T-helper 2 cell (primary cell): ENCODE results near the gene PTGDS.
A peak's percentile ranks its signal among the peaks of the same experiment; 100 is the strongest.

Experiments
- DNase-seq, 5 experiments: peaks; one replicate each; pipeline versions ENCODE4 v3.0.0 to v3.0.0-alpha.2; 2012 to 2022

PTGDS gene

DNA sequence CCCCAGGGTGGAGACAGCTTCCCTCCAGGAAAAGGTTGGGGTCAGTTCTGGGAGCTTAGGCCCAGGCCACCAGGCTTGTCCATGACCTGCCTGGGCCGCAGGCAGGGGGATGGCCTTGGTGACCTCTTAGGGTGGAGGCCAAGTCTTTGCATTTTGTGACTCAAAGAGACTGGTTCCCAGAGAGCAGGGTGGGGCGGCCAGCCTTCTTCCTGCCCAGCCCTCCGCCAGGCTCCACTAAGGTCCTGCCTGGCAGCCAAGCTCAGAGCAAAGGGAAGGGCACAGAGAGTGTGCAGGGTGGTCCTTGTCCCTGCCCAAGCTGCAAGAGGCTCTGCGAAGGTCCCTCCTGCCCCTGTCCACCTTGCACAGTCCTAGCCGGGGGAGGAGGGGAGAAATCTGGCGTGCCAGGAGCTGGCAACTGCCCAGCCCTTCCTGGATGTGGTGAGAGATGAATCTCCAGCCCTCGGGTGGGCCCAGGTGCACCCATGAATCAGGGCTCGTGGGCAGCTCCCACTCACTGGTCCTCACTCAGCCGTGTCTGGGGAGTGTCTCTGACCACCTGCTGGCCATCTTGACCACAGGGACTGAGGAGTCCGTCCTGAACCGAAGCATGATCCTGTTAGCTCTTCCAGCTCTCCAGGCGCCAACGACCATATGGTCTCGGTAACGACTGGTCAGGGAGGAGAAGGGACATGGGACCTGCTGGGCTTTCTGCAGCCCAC, 2.3 kb upstream of the PTGDS start:
- DNase-seq = peak in 1 of 5 experiments; percentile 23

DNA sequence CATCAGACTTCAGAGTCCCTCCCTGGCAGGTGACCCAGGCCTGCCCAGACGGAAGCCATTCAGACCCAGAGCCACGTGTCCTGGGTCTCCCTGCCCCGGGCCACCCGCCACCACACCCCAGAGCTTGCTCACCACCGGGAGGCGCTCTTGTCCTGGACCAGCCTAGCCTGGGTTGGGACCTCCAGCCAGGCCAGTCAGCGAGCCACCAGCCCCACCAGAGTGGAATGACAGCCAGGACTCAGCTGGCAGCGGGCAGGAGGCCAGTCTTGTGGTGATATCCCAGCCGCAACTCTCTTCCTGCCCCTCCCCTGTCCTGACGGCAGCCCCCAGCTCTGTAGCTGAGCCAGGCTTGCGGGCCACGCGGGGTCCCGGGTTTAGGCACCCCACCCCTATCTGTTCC, 1.7 kb upstream of the PTGDS start:
- peak in 1 of 5 experiments; percentile 19 for DNase-seq

DNA sequence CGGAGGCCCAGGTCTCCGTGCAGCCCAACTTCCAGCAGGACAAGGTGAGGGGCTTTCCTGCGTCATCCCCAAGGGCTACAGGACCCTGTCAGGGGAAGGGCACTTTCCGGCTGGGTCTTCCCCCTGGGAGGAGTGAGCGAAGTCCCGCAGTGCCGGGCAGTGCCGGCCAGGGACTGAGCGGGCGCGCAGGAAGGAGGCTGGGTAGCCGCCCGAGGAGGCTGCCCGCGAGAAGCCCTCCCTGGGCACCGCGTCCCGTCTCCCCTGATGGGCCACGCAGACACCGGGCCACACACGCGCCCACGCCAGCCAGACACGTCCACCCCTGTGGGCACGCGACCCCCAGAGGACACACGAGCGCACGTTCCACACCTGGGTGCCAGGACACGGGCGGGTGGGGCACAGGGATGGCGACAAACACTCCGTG, 357 bp downstream of the PTGDS start:
- no peak for DNase-seq

DNA sequence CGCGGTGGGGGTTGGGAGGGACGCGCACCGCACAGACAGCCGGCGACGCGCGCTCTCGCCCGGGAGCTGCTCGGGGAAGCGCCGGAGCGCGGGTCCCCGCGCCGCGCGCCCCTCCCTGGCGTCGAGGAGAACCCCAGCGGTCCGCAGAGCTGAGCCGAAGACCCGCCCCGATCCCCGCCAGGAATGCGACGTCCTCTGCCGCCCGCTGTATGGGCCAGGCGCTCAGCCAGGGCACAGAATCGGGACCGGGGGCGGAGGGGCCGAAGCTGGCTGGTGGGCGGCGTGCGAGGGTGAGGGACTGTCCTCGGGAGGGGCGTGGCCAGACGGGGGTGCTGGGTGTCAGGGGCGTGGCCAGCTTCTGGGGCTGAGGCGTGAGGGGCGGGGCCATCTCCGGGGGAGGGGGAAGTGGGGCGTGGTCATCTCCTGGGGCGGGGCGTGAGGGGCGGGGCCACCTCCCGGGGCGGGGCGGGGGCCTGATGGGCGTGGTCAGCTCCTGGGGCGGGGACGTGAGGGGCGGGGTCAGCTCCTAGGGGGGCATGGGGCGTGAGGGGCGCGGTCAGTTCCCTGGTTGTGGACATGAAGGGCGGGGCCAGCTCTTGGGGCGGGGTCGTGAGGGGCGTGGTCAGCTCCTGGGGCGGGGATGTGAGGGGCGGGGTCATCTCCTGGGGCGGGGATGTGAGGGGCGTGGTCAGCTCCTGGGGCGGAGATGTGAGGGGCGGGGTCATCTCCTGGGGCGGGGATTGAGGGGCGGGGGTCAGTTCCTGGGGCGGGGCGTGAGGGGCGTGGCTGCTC, 965 bp downstream of the PTGDS start:
- DNase-seq = peak; percentile 45 to 75 (median 70)

DNA sequence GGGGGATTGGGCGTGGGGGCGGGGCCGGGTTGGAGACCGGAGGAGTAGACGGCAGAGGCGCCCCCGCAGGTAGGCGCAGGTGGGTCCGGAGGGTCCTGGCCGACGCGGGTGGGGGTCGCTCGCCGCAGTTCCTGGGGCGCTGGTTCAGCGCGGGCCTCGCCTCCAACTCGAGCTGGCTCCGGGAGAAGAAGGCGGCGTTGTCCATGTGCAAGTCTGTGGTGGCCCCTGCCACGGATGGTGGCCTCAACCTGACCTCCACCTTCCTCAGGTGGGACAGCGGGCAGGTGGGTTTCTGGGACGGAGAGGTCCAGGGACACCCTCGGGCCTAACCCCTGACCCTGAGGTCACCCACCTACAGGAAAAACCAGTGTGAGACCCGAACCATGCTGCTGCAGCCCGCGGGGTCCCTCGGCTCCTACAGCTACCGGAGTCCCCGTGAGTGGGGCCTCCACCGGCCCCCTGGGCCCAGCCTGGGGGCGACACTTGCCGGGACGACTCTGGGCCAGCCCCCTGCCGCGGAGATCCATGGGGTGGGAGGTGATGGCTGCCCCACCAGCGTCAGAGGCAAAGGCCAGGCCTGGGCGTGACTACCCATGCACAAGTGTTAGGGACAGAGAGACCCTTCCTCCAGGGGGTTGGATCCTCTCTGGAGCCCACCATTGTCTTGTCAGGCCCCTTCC, 1.7 kb downstream of the PTGDS start:
- DNase-seq = no peak

DNA sequence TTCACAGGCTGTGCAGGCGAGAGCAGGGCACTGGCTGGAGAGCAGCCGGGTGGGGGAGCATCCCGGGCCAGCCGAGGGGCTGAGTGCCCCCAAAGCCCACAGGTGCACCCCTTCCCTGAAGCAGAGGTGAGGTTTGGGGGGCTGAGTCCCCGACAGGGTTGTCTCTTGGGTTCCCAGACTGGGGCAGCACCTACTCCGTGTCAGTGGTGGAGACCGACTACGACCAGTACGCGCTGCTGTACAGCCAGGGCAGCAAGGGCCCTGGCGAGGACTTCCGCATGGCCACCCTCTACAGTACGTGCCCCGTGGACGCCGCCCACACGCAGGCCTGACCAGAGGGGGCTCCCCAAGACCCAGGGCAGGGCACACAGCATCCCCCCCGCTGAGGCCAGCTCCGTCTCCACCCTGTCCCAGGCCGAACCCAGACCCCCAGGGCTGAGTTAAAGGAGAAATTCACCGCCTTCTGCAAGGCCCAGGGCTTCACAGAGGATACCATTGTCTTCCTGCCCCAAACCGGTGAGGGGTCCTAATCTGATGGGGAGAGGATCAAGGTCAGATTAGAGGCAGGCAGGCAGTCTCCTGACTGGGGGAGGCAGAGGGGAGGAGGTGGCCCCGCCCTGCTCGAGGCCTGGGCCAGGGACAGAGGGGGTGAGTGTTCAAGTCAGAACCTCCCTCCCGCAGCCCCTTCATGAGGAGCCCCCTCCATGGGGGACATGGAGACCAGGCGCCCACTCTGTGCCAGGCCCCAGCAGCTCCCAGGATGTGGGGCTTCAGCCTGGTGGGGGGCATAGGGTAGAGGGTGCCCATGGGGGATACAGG, 2.7 kb downstream of the PTGDS start:
- DNase-seq = no peak

DNA sequence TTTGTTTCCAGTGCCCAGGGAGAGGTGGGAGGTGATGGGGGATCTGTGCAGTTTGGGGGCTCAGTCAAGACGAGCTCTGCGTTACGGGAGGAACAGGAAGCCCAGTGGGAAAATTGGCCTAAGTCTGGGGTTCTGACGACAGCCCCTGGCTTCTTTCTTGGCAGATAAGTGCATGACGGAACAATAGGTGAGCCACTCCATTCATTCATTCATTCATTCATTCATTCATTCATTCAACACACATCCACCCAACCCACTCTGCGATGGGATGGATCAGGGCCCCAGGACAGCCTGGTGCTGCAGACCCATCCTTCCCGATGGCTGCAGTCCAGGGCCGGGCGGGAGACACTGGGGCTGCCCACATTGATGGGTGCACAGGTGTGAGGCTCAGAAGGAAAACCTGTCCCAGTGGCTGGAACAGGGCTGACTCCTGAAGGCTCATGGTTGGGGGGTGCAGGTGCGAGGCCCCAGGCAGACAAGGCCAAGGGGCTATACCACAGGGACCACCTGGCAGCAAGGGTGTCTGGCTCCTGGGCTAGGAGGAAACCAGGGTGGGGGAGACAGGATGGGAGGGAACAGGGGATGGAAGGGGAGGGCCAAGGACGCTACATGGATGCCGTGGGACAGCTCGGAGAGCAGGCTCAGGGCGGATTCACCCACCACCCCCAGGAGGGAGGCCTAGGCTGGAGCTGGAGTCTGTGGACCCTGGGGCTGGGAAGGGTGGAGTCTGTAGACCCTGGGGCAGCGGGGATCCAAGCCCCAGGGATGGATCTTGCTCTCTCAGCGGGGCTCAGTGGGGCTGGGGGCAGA, 3.6 kb downstream of the PTGDS start:
- DNase-seq = no peak

DNA sequence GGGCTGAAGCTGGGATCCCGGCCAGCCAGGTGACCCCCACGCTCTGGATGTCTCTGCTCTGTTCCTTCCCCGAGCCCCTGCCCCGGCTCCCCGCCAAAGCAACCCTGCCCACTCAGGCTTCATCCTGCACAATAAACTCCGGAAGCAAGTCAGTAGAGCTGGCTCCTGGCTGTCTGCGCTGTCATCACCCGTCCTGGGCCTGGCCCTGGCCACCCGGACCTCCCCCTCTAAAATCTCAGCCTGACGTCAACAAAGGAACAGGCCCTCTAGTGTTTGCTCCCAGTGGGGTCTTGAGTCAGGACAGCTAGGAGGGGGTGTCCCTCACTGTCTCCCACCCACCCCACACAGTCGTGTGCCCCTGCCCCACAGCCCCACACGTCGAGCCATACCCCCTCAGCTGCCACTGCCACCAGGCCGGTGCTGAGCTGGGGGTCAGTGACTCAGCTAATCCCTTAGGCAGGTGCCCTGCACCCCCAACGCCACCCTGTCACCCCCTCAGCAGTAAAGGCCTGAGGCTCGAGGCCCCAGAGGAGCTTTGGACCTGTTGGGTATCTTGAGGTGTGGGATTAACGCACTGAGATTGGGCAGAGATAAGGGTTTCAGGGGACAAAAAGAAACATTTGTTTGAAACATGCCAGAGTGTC, 4.4 kb downstream of the PTGDS start:
- no peak for DNase-seq

DNA sequence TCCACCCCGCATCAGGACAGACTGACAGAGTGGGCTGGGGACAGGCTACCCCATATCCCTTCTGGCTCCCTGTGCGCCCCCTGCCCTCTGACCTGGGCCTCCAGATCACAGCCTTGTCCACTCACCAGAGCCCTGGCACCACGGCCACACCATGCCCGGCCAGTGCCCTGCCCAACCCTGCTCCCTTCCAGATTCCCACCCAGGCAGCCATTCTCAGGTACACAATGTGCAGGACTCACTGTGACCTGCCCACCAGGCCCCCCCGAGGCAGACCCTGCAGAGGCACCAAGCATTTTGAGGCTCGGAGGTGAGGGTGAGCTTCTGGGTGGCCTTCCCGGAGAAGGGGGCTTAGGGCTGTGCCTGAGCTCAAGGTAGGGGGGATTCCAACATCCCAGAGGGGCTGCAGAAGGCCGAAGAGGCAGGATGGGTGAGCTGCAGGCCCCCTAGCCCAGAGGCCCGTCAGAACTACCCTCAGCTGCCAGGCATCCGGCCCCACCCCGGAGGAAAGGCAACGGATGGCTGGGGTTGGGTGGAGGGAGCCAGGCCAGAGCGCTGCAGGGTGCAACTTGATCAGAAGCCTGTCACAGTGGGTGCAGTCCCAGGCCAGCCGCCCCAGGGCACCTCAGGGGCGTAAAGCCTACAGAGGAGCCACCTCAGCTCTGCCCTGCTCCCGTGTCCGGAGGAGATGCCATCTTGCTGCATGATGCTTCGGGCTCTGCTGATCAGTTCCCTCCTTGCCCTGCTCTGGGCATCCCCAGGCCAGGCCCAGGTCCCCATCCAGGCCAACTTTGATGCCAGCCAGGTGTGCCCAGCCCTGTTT, 5.1 kb downstream of the PTGDS start, which contains the start of gene LCNL1:
Gene LCNL1, plus strand, starts transcription at position 762 of the 820 bp plus-strand sequence. CDS start 594 bp downstream, outside the sequence.
- no peak for DNase-seq

DNA sequence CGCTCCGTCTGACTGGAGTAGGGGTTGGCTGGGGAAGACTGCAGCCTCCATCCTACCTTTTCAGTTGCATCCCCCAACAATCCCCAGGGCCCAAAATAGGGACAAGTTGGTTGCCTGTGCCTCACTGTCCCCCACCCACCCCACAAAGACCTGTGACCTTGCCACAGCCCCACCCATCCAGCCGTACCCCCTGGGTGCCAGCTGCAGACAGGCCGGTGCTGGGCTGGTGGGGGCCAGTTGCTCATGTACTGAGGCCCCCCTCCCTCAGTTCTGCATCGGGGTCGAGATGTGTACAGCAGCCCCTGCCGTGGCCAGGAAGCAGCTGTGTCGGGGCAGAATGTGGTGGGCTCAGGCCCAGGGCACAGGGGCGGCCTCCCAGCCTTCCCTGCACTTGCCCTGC, 5.9 kb downstream of the PTGDS start:
- no peak for DNase-seq

DNA sequence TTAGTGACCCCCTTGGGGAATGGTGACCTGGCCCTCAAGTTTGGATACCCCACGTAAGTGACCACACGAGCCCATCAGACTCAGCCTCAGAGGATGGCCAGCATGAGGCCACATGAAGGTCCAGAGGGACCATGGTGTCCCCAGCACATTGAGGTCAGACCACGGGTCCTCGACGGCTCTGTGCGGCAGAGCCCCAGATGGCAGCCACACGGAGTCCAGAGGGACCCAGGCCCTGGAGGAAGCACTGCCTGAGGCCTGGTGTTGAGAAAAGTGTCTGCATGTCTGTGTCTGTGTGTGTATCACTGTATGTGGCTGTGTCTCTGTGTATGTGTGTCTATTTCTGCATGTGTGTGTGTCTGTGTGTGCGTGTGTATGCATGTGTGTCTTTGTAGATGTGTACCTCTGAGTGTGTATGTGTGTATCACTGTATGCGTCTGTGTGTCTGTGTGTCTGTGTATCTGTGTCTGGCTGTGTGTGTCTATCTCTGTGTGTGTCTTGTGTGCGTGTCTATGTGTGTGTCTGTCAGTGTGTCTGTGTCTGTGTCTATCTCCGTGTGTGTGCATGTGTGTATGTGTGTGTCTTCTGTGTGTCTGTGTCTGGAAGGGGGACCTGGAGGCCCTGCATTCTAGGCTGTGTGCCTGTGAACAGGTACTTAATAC, 6.5 kb downstream of the PTGDS start:
- DNase-seq = no peak

DNA sequence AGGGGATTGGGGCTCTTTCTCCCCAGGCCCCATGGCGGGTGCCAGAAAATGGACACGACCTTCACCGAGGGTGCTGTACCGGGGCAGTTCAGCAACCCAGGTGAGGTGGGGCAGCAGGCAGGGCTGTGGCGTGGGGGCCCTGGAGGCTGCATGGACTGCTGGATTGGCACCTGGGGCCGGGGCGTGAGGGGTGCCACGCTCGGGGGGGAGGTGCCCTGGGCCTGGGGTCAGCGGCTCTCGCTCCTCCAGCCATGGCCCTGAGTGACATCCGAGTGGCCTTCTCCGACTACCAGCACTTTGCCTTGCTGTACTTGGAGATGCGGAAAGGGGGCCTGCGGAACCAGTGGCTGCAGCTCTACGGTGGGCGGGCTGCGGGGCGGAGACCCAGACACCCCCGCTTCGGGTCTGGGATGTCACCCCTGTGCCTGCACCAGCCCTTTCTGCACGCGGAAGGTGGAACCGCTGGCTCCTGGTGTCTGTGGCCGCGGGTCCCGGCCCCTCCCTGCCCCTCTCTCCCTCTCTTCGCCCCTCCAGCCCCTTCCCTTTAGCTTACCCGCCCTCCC, 7.2 kb downstream of the PTGDS start:
- no peak for DNase-seq

DNA sequence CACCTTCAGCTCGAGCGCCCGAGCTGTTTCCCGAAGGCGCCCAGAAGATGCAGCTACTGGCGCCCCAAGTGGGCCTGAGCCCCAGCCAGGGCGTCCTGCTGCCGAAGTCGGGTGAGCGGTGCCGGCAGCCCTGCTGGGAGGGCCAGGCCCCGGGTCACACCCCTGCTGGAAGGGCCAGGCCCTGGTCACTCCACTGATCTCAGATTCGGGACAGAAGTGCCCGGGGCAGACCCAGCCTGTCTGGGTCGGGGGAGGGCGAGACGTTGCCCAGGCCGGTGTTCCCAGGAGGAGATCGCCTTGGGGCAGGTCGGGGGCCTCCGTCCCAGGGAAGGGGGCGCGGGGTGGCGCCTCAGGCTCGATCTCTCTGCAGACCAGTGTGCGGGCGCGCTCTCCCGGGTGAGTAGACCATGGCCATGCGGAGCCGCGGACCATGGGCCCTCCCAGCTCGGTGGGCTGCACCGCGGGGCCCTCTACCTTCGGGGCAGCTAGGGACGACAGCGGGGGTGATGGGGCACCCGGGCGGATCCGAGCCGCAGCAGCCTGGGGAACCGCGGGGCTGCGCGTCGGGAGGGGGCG, 7.8 kb downstream of the PTGDS start:
- no peak for DNase-seq

DNA sequence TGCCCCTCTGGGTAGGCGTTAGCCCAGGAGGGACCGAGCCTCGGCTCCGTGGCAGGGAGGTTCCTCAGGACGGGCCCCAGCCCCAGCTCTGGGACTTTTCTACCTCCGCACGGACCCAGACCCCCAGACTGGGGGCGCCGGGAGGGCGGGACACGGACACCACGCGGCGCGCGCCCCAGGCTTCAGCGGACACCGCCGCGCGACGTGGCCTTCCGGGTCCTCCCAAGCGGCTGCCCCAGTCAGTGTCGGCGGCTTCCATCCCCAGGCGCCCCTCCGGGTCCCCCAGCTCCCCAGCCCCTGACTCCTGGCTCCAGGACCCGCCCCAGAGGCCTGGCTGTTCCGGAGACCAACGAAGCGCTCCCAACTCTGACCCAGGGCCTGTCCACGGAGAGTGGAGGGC, 8.5 kb downstream of the PTGDS start:
- DNase-seq = no peak

DNA sequence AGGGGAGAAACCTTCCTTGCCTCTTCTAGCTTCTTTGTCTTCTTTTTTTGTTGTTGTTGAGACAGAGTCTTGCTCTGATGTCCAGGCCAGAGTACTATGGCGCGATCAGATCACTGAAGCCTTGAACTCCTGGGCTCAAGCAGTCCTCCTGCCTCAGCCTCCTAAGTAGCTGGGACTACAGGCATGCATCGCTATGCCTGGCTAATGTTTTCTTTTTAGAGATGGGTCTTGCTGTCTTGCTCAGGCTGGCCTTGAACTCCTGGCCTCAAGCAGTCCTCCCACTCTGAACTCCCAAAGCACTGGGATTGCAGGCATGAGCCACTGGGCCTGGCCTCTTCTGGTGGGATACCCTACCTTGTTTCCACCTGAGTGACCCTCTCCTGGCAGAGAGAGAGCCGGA, 11.6 kb downstream of the PTGDS start:
- no peak for DNase-seq

DNA sequence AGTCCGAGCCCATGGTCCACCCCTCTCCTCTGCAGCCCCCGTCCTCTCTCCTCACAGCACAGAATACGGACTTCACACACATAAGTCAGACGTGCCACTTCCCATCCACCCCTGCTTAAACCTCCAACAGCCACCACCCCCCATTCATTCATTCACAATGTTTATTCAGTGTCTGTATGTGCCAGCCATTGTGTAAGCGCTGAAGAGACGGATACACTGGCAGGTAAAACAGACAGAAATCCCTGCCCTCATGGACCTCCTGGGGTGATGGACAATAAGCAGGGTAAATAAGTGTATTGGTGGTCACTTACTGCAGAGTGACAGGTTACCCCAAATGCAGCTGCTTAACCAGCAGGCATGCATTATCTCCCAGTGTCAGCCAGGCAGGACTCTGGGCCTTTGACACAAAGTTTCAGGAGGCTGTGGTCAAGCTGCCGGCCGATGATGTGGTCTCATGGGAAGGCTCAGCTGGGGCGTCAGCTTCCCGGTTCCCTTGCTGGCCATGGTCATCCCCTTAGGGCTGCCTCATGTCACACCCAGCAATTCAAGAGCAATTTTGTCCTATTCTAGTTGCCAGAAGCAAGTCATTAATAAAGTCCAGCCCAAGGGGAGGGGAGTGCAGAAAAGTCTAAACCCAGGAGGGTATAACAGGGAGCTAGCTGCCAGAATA, 13.1 kb downstream of the PTGDS start:
- no peak for DNase-seq

DNA sequence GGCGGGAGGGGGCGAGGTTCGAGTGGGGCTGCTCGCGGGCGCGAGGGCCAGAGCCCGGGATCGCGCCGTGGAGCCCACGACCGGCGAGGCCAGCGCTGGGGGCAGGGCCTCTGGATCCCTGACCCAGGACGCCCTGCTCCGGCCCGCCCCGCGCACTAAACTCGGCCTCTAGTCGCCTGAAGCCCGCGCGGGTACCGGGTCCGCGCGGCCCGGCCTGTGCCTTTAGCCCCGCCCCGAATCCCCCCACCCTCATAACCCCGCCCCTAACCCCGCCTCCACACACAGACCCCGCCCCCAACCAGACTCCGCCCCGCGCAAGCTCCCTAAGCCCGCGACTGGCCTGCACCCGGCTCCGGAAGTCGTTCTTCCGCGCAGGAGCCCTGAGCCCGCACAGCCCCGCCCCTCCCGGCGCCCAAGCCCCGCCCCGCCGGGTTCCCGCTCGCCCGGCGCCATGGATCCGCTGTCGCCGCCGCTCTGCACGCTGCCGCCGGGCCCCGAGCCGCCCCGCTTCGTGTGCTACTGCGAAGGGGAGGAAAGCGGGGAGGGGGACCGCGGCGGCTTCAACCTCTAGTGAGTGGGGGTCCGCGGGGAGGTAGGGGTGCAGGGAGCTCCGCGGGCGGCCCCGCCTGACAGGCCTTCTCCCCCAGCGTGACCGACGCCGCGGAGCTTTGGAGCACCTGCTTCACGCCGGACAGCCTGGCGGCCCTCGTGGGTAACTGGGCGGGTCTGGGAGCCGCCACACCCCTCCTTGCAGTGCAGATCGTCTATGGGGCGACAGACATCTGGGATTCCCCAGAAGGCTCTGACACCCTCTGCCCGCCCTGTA, 14.9 kb downstream of the PTGDS start, which contains the start of gene PAXX:
Gene PAXX, plus strand, starts transcription at position 430 of the 826 bp plus-strand sequence. Its CDS starts 22 bp downstream, at position 452.
- DNase-seq = peak; percentile 88 to 94 (median 92)
